HCT116 (cell line): Measurements from ENCODE around the gene MLXIPL.

ENCODE experiments used
- CEBPB ChIP-seq: IDR thresholded peaks from 2 replicates; pipeline ENCODE4 v1.6.1; 2012; ENCODE audit warnings: low read depth
- EGR1 ChIP-seq: IDR thresholded peaks from 2 replicates; pipeline ENCODE4 v1.6.1; 2012; ENCODE audit warnings: low read depth
- EZH2 ChIP-seq: fragments of 200-600 bp; sonication (generic); IDR thresholded peaks from 2 replicates; pipeline ENCODE4 v1.6.1; 2017; ENCODE audit warnings: antibody characterized with exemption, mixed run types
- EZH2phosphoT487 ChIP-seq: fragments of 200-600 bp; IDR thresholded peaks from 2 replicates; pipeline ENCODE4 v1.6.1; 2018; ENCODE audit warnings: antibody characterized with exemption, borderline replicate concordance
- FOSL1 ChIP-seq: IDR thresholded peaks from 2 replicates; pipeline ENCODE4 v1.6.1; 2012; ENCODE audit warnings: low read depth
- JUND ChIP-seq: IDR thresholded peaks from 2 replicates; pipeline ENCODE4 v1.6.1; 2012
- POLR2A ChIP-seq: IDR thresholded peaks from 2 replicates; pipeline ENCODE4 v1.7.0; 2011; ENCODE audit warnings: borderline replicate concordance; ENCODE audit not compliant: insufficient read depth, insufficient read length; ENCODE audit errors: extremely low read depth
- POLR2AphosphoS5 ChIP-seq: IDR thresholded peaks from 2 replicates; pipeline ENCODE4 v1.6.1; 2011; ENCODE audit warnings: mild to moderate bottlenecking, low read depth, low read length, moderate library complexity
- TF ChIP-seq, protein P1 (sequence below), 3 experiments: fragments of 200-600 bp in 1 of 3; sonication (generic) in 1 of 3; IDR thresholded peaks in 2 of 3; conservative IDR thresholded peaks in 1 of 3; 2 replicates each; pipeline ENCODE4 v1.5.1; 2012 to 2017; ENCODE audit warnings: low read depth in 2 of 3, low read length in 2 of 3, antibody characterized with exemption in 1 of 3, borderline replicate concordance in 1 of 3, control low read depth in 1 of 3, mild to moderate bottlenecking in 1 of 3, mixed read lengths in 1 of 3, mixed run types in 1 of 3, moderate library complexity in 1 of 3; ENCODE audit not compliant: insufficient read depth in 1 of 3
- TF ChIP-seq, protein P2 (sequence below): IDR thresholded peaks from 2 replicates; pipeline ENCODE4 v1.6.1; 2011; ENCODE audit warnings: mild to moderate bottlenecking, low read length, moderate library complexity; ENCODE audit not compliant: insufficient replicate concordance; ENCODE audit errors: extremely low read depth

DNA sequence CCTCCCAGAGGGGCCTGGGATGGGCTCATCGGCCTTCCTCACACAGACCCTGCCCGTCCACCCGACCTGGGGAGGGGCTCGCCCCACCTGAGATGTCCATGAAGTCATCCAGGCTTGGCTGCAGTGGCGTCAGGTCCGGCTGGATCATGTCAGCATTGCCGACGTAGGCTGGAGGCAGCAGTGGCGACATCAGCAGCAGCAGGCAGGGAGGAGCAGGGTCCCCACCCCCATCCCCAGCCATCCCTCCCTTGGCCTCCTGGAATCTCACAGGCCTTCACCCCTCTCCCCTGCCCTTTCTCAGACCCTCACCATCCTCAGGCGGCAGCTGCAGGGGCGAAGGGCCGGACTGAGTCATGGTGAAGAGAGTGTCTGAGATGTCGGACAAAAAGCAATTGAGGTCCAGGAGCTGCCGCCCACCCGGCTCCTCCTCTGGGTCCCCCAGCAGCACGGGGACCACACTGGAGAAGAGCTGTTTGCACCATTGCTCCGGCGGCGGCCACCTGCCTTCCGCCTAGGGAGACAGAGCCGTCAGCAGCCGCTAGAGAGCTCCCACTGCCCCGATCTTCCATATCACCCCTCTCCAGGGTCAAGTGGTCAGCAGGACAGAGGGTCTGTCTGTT is 18.6 kb downstream of the MLXIPL start:
- TF ChIP-seq JUND (no peak), EGR1 (no peak), FOSL1 (no peak), CEBPB (no peak), EZH2 (no peak), POLR2A (no peak), POLR2AphosphoS5 (no peak), EZH2phosphoT487 (no peak)
- TF ChIP-seq, protein P1, sequence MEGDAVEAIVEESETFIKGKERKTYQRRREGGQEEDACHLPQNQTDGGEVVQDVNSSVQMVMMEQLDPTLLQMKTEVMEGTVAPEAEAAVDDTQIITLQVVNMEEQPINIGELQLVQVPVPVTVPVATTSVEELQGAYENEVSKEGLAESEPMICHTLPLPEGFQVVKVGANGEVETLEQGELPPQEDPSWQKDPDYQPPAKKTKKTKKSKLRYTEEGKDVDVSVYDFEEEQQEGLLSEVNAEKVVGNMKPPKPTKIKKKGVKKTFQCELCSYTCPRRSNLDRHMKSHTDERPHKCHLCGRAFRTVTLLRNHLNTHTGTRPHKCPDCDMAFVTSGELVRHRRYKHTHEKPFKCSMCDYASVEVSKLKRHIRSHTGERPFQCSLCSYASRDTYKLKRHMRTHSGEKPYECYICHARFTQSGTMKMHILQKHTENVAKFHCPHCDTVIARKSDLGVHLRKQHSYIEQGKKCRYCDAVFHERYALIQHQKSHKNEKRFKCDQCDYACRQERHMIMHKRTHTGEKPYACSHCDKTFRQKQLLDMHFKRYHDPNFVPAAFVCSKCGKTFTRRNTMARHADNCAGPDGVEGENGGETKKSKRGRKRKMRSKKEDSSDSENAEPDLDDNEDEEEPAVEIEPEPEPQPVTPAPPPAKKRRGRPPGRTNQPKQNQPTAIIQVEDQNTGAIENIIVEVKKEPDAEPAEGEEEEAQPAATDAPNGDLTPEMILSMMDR (IDR thresholded peaks at IDR 0.05 in 2 of 3, conservative IDR thresholded peaks at IDR 0.05 in 1 of 3; ENCODE audit: borderline replicate concordance in 1 of 3, insufficient read depth in 1 of 3, low read depth in 2 of 3, low read length in 2 of 3), result no peak
- TF ChIP-seq, protein P2, sequence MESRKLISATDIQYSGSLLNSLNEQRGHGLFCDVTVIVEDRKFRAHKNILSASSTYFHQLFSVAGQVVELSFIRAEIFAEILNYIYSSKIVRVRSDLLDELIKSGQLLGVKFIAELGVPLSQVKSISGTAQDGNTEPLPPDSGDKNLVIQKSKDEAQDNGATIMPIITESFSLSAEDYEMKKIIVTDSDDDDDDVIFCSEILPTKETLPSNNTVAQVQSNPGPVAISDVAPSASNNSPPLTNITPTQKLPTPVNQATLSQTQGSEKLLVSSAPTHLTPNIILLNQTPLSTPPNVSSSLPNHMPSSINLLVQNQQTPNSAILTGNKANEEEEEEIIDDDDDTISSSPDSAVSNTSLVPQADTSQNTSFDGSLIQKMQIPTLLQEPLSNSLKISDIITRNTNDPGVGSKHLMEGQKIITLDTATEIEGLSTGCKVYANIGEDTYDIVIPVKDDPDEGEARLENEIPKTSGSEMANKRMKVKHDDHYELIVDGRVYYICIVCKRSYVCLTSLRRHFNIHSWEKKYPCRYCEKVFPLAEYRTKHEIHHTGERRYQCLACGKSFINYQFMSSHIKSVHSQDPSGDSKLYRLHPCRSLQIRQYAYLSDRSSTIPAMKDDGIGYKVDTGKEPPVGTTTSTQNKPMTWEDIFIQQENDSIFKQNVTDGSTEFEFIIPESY, result no peak
